ENCODE data around the gene AKIRIN1. TPM values are rescaled to one million over a fixed set of nuclear protein-coding genes. Genes with fewer than 3 reads are reported as not detected.
"Not testable (repeated sequence)": the region's sequence is repeated elsewhere in the genome, so short reads cannot be mapped to it uniquely, and the experiment has no call there.

Gene AKIRIN1
- total and polyA plus RNA-seq, 4 experiments from 2014 or later: 79.6 to 131 (median 107) TPM

DNA sequence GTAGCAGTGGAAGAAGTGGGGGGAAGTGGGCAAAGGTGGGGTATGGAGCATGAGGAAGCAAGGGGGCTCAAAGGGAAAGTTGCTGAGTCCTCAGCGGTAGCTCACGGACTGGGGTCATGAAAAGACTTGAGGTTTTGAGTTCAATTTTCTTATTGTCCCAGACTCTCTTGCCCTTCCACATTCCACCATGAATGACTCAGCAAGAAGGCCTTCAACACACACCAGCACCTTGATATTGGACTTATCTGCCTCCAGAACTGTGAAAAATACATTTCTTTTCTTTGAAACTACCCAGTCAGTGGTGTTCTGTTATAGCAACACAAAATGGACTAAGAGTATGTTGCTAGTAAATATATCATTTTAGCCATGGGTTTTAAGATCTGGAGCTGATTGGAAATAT, 32.1 kb upstream of the AKIRIN1 start:
- H3K4me1 ChIP-seq (ENCODE audit: insufficient read depth, low read length): no peaks in the 10 kb centered on the region
- no peaks in the 10 kb centered on the region for H3K36me3 ChIP-seq (ENCODE audit: insufficient read depth, low read length)
- DNase-seq: no peak
- no peaks in the 10 kb centered on the region for H3K27me3 ChIP-seq (ENCODE audit: insufficient read depth, low read length)
- H3K27ac ChIP-seq (ENCODE audit: low read depth, low read length): no peak overlapping the region
- H3K27ac Mint-ChIP-seq: no peak overlapping the region
- H3K4me3 ChIP-seq (ENCODE audit: low read length in 2 of 2): no peak overlapping the region
- POLR2A ChIA-PET (ENCODE audit: partially characterized antibody): no interaction called here
- H3K9me3 Mint-ChIP-seq: no peaks in the 10 kb centered on the region
- H3K4me1 Mint-ChIP-seq: peaks cover 2 to 5% (median 3%) of the 10 kb centered on the region in 4 donors
- H3K9me3 ChIP-seq (ENCODE audit: control insufficient read depth in 1 of 2, low read length in 2 of 2): no peaks in the 10 kb centered on the region
- H3K4me3 Mint-ChIP-seq: no peak overlapping the region
- CTCF ChIA-PET (ENCODE audit: partially characterized antibody): no interaction called here
- no peaks in the 10 kb centered on the region for H3K36me3 Mint-ChIP-seq
- no peaks in the 10 kb centered on the region for H3K27me3 Mint-ChIP-seq
- intact Hi-C loops (cut with micrococcal nuclease): no loop called here

DNA sequence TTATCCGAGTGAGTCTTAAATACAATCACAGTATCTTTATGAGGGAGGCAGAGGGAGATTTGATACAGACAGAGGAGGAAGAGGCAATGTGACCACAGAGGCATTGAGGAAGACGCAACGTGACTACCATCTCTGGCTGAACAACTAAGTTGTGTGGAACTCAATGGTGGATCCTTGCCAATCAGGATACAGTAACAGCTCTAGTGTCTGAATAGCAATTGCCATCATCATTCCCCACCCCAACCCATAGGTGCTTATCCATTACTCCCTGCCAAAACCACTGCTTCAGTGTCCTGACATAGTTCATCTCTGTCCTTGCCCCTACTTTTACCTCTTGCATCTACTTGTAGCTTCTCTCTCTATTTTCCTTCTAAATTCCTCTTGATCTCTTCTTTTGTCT, 29.0 kb upstream of the AKIRIN1 start:
- Histone ChIP-seq H3K9me3 (ENCODE audit: control insufficient read depth in 1 of 2, low read length in 2 of 2) (no peaks in the 10 kb centered on the region), H3K4me3 (ENCODE audit: low read length in 2 of 2) (no peak overlapping the region), H3K27me3 (ENCODE audit: insufficient read depth, low read length) (no peaks in the 10 kb centered on the region), H3K36me3 (ENCODE audit: insufficient read depth, low read length) (no peaks in the 10 kb centered on the region), H3K4me1 (ENCODE audit: insufficient read depth, low read length) (no peaks in the 10 kb centered on the region), H3K27ac (ENCODE audit: low read depth, low read length) (no peak overlapping the region)
- H3K4me1 Mint-ChIP-seq: peaks cover 6 to 9% (median 7%) of the 10 kb centered on the region in 4 donors
- no peak overlapping the region for H3K4me3 Mint-ChIP-seq
- ChIA-PET POLR2A (ENCODE audit: partially characterized antibody) (no interaction called here), CTCF (ENCODE audit: partially characterized antibody) (no interaction called here)
- intact Hi-C loops (cut with micrococcal nuclease): no loop called here
- DNase-seq: no peak
- H3K27ac Mint-ChIP-seq: no peak overlapping the region
- H3K36me3 Mint-ChIP-seq: no peaks in the 10 kb centered on the region
- no peaks in the 10 kb centered on the region for H3K9me3 Mint-ChIP-seq
- H3K27me3 Mint-ChIP-seq: no peaks in the 10 kb centered on the region

DNA sequence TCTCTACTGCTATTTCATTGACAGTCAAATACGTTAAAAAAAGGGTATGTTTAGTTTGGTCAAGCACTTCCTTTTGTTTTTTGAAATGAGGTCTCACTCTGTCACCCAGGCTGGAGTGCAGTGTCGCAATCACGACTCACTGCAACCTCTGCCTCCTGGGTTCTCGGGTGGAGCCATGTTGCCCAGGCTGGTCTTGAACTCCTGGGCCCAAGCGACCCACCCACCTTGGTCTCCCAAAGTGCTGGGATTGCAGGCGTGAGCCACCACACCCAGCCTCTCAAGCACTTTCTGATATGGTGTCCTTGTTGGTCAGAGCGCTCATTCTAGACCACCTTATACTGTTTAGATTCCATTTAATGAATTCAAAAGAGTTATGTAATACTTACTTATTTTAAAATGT, 28.5 kb upstream of the AKIRIN1 start:
- no peaks in the 10 kb centered on the region for H3K9me3 Mint-ChIP-seq
- DNase-seq: no peak
- no peak overlapping the region for H3K27ac Mint-ChIP-seq
- H3K4me1 Mint-ChIP-seq: peaks cover 6 to 9% (median 7%) of the 10 kb centered on the region in 4 donors
- H3K27me3 Mint-ChIP-seq: no peaks in the 10 kb centered on the region
- POLR2A ChIA-PET (ENCODE audit: partially characterized antibody): no interaction called here
- Histone ChIP-seq H3K4me3 (ENCODE audit: low read length in 2 of 2) (no peak overlapping the region), H3K27ac (ENCODE audit: low read depth, low read length) (no peak overlapping the region), H3K9me3 (ENCODE audit: control insufficient read depth in 1 of 2, low read length in 2 of 2) (no peaks in the 10 kb centered on the region), H3K4me1 (ENCODE audit: insufficient read depth, low read length) (no peaks in the 10 kb centered on the region), H3K27me3 (ENCODE audit: insufficient read depth, low read length) (no peaks in the 10 kb centered on the region), H3K36me3 (ENCODE audit: insufficient read depth, low read length) (no peaks in the 10 kb centered on the region)
- no peaks in the 10 kb centered on the region for H3K36me3 Mint-ChIP-seq
- H3K4me3 Mint-ChIP-seq: no peak overlapping the region
- intact Hi-C loops (cut with micrococcal nuclease): no loop called here
- CTCF ChIA-PET (ENCODE audit: partially characterized antibody): no interaction called here

DNA sequence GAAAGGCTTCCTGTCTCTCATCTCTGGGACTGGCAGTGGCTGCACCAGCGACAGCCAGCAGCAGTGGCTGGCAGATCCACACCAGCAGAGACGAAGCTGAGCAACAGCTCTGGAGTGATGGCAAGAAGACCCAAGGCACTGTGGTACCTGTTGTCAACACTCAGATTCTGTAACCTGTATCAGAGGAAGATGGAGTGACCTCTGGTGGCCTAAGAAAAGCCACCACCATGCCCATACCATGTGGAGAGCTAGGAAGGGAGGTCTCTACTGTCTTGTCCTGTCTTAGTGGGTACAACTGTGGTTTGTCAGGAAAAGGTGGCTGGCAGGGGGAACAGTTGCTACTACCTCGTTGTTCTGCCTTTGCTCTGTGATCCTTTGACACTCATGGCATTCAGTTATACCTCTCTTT, 26.9 kb upstream of the AKIRIN1 start:
- no peaks in the 10 kb centered on the region for H3K27me3 Mint-ChIP-seq
- no peak overlapping the region for H3K27ac ChIP-seq (ENCODE audit: low read depth, low read length)
- no peak overlapping the region for H3K4me3 ChIP-seq (ENCODE audit: low read length in 2 of 2)
- POLR2A ChIA-PET (ENCODE audit: partially characterized antibody): interaction anchor here (1.2 kb wide), 1 partner anchor 19 kb away, joined by 3 read pairs; no protein-coding TSS in a partner anchor
- H3K4me1 Mint-ChIP-seq: peaks cover 6 to 9% (median 7%) of the 10 kb centered on the region in 4 donors
- H3K36me3 Mint-ChIP-seq: no peaks in the 10 kb centered on the region
- CTCF ChIA-PET (ENCODE audit: partially characterized antibody): interaction anchor here (1.0 to 1.3 kb wide), 2 partner anchors 34 to 128 kb away, joined by 3 to 4 read pairs; no protein-coding TSS in a partner anchor
- H3K9me3 Mint-ChIP-seq: no peaks in the 10 kb centered on the region
- H3K27me3 ChIP-seq (ENCODE audit: insufficient read depth, low read length): no peaks in the 10 kb centered on the region
- peak in 3 of 5 donors; percentile 4 to 6 (median 5) for DNase-seq
- H3K4me3 Mint-ChIP-seq: no peak overlapping the region
- H3K36me3 ChIP-seq (ENCODE audit: insufficient read depth, low read length): no peaks in the 10 kb centered on the region
- H3K27ac Mint-ChIP-seq: peak overlapping the region in 4 of 7 donors; percentile 13 to 65 (median 48)
- intact Hi-C loops (cut with micrococcal nuclease): no loop called here
- no peaks in the 10 kb centered on the region for H3K4me1 ChIP-seq (ENCODE audit: insufficient read depth, low read length)
- H3K9me3 ChIP-seq (ENCODE audit: control insufficient read depth in 1 of 2, low read length in 2 of 2): no peaks in the 10 kb centered on the region

DNA sequence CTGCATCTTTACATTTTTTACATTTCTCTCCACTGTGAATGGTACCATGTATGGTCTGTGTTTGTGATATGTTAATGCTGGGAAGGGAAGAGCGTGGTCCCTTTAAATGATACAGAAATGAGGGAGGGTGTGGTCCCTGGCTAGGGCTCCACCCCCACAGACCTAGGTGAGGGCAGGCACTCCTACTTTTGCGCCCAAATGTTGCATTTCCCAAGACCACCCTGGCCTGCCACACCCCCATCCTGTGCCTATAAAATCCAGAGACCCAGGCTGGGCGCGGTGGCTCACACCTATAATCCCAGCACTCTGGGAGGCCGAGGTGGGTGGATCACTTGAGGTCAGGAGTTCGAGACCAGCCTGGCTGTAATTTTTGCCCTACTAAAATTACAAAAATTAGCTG, 17.9 kb upstream of the AKIRIN1 start:
- H3K36me3 ChIP-seq (ENCODE audit: insufficient read depth, low read length); H3K9me3 Mint-ChIP-seq; H3K4me3 ChIP-seq (ENCODE audit: low read length in 2 of 2); H3K36me3 Mint-ChIP-seq; H3K27me3 Mint-ChIP-seq; H3K4me3 Mint-ChIP-seq; POLR2A ChIA-PET (ENCODE audit: partially characterized antibody); H3K27ac ChIP-seq (ENCODE audit: low read depth, low read length); H3K27me3 ChIP-seq (ENCODE audit: insufficient read depth, low read length); H3K9me3 ChIP-seq (ENCODE audit: control insufficient read depth in 1 of 2, low read length in 2 of 2); DNase-seq; CTCF ChIA-PET (ENCODE audit: partially characterized antibody); intact Hi-C loops (cut with micrococcal nuclease): not testable (repeated sequence)
- Mint-ChIP-seq H3K27ac (peak overlapping the region in 1 of 7 donors; percentile 6), H3K4me1 (peaks cover 10 to 19% (median 14%) of the 10 kb centered on the region in 4 donors)
- H3K4me1 ChIP-seq (ENCODE audit: insufficient read depth, low read length): peaks cover 10% of the 10 kb centered on the region

DNA sequence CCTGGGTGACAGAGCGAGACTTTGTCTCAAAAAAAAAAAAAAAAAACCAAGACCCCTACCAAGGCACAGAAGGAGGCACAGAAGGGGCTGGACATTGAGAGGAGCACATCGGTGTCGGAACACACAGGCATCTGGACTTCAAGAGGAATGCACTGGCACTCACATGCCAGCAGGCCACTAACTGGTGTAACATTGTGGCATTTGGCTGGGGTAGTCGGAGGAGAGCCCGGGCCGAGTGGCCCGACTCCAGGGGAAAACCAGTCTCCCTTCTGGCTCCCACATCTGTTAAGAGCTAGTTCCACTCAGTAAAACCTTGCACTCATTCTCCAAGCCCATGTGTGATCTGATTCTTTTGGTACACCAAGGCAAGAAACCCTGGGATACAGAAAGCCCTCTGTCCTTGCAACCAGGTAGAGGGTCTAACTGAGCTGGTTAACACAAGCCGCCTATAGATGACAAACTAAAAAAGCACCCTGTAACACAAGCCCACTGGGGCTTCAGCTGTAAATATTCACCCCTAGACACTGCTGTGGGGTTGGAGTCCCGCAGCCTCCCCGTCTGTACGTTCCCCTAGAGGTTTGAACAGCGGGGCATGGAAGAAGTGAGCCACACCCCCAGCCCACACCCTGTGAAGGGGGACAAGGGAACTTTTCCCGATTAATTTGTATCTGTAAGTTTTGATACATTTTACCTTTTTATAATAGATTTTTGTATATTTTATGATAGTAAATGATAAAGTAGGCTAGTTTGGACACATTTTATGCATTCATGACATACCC, 17.2 kb upstream of the AKIRIN1 start:
- no peak overlapping the region for H3K4me3 Mint-ChIP-seq
- POLR2A ChIA-PET (ENCODE audit: partially characterized antibody): interaction anchor here (0.6 kb wide), 1 partner anchor 15 kb away, joined by 3 read pairs; no protein-coding TSS in a partner anchor
- H3K4me1 Mint-ChIP-seq: peaks cover 12 to 24% (median 17%) of the 10 kb centered on the region in 4 donors
- no peak overlapping the region for H3K4me3 ChIP-seq (ENCODE audit: low read length in 2 of 2)
- H3K27ac ChIP-seq (ENCODE audit: low read depth, low read length): no peak overlapping the region
- CTCF ChIA-PET (ENCODE audit: partially characterized antibody): interaction anchor here (1.1 to 1.4 kb wide), 2 partner anchors 9 to 24 kb away, joined by 3 read pairs; no protein-coding TSS in a partner anchor
- no peaks in the 10 kb centered on the region for H3K27me3 ChIP-seq (ENCODE audit: insufficient read depth, low read length)
- H3K36me3 ChIP-seq (ENCODE audit: insufficient read depth, low read length): no peaks in the 10 kb centered on the region
- intact Hi-C loops (cut with micrococcal nuclease): no loop called here
- peaks cover 10% of the 10 kb centered on the region for H3K4me1 ChIP-seq (ENCODE audit: insufficient read depth, low read length)
- H3K27ac Mint-ChIP-seq: peak overlapping the region in 1 of 7 donors; percentile 6
- H3K9me3 Mint-ChIP-seq: peaks cover 0 to 13% (median 10%) of the 10 kb centered on the region in 8 donors
- peaks cover 0 to 7% of the 10 kb centered on the region in 2 donors for H3K36me3 Mint-ChIP-seq
- H3K9me3 ChIP-seq (ENCODE audit: control insufficient read depth in 1 of 2, low read length in 2 of 2): no peaks in the 10 kb centered on the region
- H3K27me3 Mint-ChIP-seq: peaks cover 0 to 2% of the 10 kb centered on the region in 2 donors
- DNase-seq: no peak

DNA sequence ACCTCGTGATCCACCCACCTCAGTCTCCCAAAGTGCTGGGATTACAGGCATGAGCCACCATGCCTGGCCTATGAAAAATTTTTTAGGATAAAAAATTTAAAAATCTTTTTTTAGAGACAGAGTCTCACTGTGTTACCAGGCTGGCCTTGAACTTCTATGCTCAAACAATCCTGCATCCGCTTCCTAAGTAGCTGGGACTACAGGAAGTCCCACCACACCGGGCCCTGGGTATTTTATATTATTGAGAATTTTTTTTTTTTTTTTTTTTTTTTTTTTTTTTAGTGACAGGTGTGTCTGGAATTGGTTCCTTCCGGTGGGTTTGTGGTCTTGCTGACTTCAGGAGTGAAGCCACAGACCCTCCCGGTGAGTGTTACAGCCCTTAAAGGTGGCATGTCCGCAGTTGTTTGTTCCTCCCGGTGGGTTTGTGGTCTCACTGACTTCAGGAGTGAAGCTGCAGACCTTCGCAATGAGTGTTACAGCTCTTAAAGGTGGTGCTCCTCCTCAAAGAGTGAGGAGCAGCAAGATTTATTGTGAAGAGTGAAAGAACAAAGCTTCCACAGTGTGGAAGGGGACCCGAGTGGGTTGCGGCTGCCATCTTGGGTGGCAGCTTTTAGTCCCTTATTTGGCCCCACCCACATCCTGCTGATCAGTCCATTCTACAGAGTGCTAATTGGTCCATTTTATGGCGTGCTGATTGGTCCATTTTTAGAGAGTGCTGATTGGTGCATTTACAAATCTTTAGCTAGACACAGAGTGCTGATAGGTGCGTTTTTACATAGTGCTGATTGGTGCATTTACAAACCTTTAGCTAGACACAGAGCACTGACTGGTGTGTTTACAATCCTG, 13.5 kb upstream of the AKIRIN1 start:
- H3K27ac ChIP-seq (ENCODE audit: low read depth, low read length); H3K36me3 ChIP-seq (ENCODE audit: insufficient read depth, low read length); H3K27me3 ChIP-seq (ENCODE audit: insufficient read depth, low read length); H3K27me3 Mint-ChIP-seq; H3K9me3 ChIP-seq (ENCODE audit: control insufficient read depth in 1 of 2, low read length in 2 of 2); H3K4me3 ChIP-seq (ENCODE audit: low read length in 2 of 2); H3K36me3 Mint-ChIP-seq: not testable (repeated sequence)
- peak overlapping the region; percentile 64 to 94 (median 82) for H3K4me3 Mint-ChIP-seq
- POLR2A ChIA-PET (ENCODE audit: partially characterized antibody): interaction anchor here (0.6 to 3.2 kb wide), 16 partner anchors 11 to 1119 kb away, joined by 3 to 28 read pairs (median 5); partner anchors contain the start of genes AKIRIN1, MTF1, MYCBP and NDUFS5
- peaks cover 10% of the 10 kb centered on the region for H3K4me1 ChIP-seq (ENCODE audit: insufficient read depth, low read length)
- intact Hi-C loops (cut with micrococcal nuclease): loop anchor here (1.0 to 5.0 kb wide), 5 partner anchors 13 to 118 kb away; partner anchors contain the start of genes AKIRIN1, MYCBP, NDUFS5 and RRAGC
- H3K27ac Mint-ChIP-seq: peak overlapping the region; percentile 91 to 100 (median 97)
- peaks cover 0 to 18% (median 11%) of the 10 kb centered on the region in 8 donors for H3K9me3 Mint-ChIP-seq
- peak; percentile 82 to 93 (median 88) for DNase-seq
- CTCF ChIA-PET (ENCODE audit: partially characterized antibody): interaction anchor here (0.6 to 1.6 kb wide), 8 partner anchors 10 to 206 kb away, joined by 3 to 5 read pairs (median 4); partner anchors contain the start of gene NDUFS5
- H3K4me1 Mint-ChIP-seq: peaks cover 13 to 33% (median 25%) of the 10 kb centered on the region in 4 donors
